ENCODE measurements around the gene SRRM3.
A peak's percentile ranks its signal among the peaks of the same experiment; 100 is the strongest.
"Not testable (repeated sequence)": the region's sequence is repeated elsewhere in the genome, so short reads cannot be mapped to it uniquely, and the experiment has no call there.

The SRRM3 gene

DNA sequence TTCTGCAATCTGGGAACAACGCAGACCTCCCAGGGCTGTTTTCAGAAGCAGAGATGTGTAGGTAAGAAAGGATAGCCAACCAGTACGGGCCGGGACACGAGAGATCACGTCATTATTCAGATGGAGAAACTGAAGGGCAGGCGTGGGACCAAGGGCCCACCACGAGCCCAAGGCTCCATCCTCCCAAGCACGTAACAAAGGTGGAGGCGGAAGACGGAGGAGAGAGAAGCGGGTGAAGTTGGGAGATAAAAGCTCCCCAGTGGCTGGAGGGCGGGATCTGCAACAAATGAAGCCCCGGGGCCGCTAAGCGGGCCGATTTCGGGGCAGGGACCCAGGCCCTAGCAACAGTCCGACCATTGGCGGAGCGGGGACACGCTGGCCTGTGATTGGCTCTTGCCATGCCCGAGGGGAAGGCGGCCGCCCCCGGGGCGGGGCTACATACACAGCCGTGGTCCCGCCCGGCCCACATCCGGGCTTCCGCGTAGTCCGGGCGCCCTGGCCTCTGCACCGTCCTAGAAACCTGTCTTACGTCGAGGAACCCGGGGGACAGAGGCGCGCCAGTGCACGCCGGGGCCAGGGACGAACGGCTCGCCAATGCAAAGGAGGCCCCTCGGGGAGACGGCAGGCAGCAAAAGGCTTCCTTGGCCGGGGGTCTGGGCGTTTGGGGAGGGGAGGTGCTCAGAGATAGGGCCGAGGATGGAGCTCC lies 116.2 kb downstream of the SRRM3 start:
- DNase-seq = peak; percentile 92

DNA sequence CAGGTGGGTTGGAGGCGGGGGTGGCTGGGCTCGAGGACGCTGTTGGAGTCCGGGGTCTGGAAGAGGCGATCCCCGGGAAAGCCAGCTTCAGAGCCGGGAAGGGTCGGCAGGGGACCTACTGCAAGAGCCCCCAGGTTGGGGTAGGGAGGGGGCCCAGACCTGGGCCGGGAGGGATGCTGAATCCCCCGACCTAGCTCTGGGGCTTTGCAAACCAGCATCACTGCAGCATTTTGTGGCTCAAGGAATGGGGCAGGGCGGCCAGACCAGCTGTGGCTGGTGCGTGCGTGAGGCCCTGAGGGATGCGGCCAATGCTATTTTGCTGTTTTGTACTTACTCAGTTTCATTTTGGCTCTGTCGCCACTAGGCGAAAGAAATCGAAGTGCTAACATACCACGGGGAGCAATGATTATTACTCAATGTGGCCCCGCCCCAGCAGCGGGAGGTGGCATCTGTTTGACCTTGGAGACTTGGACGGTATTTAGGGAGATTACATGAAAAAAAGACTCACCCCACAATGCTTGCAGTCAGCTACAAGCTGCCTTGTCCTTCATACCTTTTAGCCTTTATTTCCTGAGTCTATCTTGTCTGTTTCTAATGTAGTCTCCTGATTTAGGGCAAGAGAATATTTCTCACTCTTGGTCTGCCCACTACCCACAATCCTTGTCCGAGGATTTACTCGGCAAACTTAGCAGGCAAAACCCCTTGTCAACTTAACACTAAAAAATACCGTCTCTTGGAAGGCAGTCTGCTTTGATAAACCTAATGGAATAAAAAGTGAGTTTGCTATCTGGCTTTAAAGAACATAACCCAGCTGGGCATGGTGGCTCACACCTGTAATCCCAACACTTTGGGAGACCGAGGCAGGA lies 117.0 kb downstream of the SRRM3 start:
- peak; percentile 60 for DNase-seq

DNA sequence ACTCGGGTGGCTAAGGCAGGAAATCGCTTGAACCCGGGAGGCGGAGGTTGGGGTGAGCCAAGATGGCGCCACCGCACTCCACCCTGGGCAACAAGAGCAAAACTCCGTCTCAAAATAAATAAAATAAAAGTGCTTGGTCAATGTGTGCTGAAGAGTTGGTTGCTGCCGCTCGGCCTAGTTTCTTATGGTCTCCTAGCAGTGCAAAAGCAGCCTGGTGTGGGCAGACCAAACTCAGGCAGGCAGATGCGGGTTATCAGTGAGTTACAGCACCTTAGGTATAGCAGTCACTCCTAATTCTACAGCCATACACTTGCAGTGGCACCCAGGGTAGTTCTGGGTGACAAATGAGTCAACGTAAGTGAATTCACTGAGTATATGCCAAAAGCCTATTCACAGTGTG lies 123.4 kb downstream of the SRRM3 start:
- no peak for DNase-seq

DNA sequence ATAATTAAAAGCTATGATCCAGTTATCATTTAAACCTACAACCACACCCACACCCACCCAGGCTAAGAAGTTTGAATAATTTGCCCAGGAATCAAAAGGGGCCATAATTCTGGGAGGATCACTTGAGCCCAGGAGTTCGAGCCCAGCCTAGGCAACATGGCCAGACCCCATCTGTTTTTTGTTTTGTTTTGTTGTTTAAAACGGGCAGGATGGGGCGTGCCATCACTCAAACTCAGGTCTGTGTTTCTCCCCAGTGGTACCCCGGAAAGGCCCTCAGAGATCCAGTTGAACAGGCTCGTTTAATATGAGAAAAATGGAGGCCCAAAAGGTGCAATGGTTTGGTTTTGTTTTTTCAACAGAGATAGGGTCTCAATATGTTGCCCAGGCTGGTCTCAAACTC lies 124.1 kb downstream of the SRRM3 start:
- DNase-seq = no peak

DNA sequence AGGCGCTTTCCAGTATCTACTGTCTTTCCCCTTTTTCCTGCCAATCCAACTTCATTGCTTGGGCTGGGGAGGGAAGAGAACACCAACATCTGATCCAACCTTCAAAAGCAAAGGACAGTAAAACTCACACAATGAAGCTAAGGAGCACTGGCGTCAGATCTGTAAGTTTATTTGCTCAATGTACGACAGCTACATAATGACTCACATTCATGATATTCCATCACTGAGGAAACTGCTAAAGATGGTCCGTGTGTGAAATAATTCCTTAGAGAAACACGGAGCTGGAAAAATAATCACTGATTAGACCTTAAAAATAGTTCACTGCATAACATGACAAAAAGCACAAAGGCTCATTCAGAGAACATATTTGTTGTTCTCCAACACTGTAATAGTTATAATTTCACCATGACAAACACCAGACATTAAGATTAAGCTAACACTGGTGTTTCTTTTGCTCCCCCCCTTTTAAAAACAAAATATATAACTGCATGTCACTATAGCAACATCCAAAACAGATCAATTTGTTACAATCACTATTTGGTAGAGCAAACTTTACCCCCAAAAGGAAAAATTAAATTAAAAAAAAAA lies 125.0 kb downstream of the SRRM3 start:
- DNase-seq = no peak

DNA sequence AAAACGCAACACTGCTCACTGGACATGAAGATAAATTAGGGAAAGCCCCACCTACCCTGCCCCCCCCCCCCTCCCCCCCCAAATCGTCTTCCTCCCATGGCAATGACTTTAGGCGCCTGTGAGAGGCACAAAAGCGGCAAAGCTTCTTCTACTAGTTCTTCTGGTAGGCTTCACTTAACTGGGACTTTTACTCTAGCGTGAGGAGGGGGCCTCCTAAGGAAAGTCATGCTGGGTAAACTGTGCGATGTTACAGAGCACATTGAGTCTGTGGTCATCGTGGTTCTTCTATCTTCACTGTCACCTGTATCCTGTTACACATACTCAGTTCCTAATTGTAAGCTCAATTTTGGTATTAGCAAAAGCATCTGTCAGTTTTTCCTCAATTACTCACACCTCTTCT lies 125.9 kb downstream of the SRRM3 start:
- DNase-seq = no peak

DNA sequence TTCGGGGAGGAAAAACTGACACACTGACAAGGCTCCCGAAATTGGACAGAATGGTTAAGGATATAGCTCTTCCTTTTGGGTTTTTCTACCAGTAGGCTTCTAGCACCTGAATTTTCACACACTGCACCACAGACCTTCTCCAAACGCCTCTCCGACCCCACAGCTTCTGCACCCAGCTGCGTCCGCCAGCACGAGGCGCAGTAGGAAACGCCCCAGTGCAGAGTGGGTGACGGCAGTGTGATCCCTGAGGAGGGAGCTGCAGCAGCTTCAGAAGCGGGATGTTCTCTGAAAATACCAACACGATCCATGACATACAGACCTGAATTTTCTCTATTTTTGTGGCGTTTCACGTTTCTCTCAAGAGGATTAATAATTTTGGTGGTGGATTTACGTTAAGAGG lies 126.7 kb downstream of the SRRM3 start:
- no peak for DNase-seq

DNA sequence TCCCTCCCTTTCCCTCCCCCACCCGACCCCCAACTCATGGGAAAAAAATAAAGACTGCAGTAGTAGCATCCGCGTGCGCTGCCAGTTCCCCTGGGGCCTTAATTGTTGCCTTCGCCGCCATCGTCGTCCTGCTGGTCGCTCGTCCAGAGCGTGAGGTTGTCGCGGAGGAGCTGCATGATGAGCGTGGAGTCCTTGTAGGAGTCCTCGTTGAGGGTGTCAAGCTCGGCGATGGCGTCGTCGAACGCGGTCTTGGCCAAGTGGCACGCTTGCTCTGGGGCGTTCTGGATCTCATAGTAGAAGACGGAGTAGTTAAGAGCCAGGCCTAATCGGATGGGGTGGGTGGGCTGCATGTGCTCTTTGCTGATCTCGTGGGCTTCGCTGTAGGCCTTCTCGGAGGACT lies 127.8 kb downstream of the SRRM3 start:
- DNase-seq = no peak

DNA sequence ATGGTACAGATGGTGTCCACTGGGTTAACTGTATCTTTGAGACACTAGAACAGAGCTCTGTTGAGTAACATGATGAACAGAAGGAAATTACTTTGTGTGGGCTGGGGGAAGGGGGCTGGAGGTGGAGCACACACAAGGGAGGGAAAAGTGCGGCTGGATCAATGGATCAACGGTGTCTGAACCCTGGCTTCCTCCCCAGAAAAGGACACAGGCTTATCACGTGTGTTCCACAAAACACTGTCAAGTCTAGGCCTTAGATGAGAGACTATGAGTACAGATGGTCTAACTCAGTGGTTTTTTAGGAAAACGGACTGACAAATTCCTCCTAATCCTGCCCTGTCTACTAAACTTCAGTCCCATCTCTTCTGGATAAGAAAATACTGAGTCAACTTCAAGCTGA lies 128.6 kb downstream of the SRRM3 start:
- no peak for DNase-seq

DNA sequence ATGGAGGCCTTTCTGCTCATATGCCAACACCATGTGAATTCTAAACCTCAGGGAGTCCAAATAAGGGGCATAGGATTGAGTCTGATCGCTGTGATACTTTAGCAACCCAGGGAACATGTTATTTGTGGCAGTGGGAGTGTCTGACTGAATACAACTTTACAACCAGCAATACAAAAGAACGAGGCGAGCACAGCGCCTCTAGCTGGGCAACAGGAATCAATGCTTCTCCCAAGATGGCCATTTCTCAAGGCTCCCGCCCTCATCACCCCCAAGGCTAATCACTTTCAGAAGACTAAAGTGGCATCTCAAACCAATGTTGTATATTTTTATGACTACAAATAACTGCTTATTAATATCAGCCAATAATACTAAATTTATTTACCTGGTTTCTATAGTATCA lies 129.0 kb downstream of the SRRM3 start:
- DNase-seq = no peak

DNA sequence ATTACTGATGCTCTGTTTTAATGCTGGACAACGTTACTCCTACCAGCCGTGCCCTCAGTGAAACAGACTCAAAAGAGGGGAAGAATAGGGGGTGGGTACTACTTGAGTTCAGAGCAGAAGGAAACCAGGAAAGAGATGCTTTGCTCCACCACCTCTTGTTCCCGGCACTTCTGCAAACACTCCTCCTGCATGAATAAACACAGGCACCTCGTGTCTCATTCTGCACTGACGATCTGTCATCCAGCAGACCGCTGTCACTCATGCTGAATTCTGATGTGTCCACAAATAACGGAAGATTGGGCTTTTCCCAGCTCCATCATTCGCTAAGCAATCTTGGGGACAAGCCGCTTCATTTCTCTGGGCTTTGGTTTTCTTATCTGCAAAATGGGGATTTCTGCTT lies 130.4 kb downstream of the SRRM3 start:
- DNase-seq = no peak

DNA sequence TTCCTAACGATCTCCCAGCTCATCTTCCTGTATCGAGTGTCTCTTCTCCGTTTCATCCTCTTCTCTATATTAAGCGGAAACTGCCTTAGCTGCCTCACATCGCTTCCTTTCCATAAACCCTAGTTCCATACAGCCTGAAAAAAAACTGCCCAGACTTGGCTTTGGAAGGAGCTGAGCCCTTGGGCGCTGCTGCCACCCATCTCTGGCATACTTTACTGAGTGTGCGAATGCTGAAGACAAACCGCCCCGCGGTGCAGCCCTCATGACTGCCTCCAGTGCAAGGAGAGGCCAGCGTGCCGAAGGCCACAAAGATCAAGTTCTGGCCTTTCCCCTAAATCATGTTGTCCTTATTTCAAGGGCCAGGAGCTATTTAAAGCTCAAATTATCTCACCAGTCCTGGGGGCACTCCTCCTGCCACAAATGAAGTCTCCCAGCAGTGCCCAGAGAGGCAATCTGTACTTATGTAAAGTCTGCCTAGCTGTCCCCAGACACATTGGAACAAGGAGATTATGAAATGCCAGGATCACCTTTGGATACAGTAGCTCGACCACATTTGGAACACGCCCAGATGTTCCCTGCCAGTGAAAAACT lies 131.9 kb downstream of the SRRM3 start:
- DNase-seq = no peak

DNA sequence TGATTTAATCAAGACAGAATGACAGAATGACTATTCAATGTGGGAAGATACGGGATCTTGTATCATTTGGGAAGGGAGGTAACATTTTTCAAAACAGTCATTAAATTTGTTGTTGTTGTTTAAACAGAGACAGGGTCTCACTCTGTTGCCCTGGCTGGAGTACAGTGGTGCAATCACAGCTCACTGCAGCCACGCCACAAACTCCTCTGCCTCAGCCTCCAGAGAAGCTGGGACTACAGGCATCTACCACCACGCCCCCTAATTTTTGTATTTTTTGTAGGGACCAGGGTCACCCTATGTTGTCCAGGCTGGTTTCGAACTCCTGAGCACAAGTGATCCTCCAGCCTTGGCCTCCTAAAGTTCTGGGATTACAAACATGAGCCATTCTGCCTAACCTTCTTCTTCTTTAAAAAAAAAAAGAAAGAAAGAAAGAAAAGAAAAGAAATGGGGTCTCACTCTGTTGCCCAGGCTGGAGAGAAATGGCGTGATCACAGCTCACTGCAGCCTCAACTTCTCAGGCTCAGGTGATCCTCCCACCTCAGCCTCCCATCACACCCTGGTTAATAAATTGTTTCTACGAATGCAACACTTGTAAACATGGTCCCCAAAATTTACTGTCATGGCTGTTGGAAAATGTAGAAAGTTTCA lies 132.7 kb downstream of the SRRM3 start:
- DNase-seq = no peak

DNA sequence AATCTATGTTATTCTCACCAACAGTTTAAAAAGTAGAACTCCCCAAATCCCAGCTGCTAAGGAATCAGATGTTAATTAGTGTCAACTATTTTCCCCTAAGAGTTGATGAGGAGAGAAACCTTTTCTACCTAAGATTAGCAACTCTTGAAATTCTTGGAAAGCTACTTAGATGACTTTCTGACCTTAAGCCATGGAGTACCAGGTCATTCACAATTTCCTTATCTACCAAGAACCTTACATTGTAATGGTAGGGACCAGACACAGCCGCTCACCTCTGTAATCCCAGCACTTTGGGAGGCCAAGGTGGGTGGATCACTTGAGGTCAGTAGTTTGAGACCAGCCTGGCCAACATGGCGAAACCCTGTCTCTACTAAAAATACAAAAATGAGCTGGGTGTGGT lies 133.7 kb downstream of the SRRM3 start:
- not testable (repeated sequence) for DNase-seq

DNA sequence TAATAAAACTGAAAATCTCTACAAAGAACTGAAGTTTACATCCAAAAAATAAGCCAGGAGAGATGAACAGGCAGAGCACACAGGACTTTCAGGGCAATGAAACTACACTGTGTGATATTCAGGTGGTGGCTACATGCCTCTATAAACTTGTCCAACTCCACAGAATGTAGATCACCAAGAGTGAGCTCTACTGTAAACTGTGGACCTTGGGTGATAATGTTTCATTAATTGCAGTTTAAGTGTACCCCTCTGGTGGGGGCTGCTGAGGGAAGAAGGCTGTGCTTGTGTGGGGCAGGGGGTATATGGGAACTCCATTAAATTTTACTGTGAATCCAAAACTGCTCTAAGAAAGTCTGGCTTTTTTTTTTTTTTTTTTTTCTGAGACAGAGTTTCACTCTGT lies 134.4 kb downstream of the SRRM3 start:
- no peak for DNase-seq

All from T1000 (cell line).